Neural progenitor cell (in vitro differentiated cells): ENCODE data around the gene SIRT5.

Source experiments
- CTCF ChIP-seq: fragments of 200-600 bp; sonication (generic); IDR thresholded peaks from 2 replicates; pipeline ENCODE4 v1.5.1; 2017; ENCODE audit warnings: antibody characterized with exemption, mild to moderate bottlenecking
- EZH2 ChIP-seq: fragments of 200-600 bp; sonication (generic); IDR thresholded peaks from 2 replicates; pipeline ENCODE4 v1.6.1; 2017; ENCODE audit warnings: antibody characterized with exemption, mild to moderate bottlenecking, moderate library complexity
- EZH2phosphoT487 ChIP-seq: fragments of 200-600 bp; sonication (generic); IDR thresholded peaks from 2 replicates; pipeline ENCODE4 v1.6.1; 2017; ENCODE audit warnings: antibody characterized with exemption

- TF ChIP-seq CTCF (no peak), EZH2phosphoT487 (no peak), EZH2 (no peak)
Observed at GRCh38 chr6:13593103-13593502, 18.7 kb downstream of the SIRT5 start.
